ENCODE results near the gene PLN.

Gene PLN

DNA sequence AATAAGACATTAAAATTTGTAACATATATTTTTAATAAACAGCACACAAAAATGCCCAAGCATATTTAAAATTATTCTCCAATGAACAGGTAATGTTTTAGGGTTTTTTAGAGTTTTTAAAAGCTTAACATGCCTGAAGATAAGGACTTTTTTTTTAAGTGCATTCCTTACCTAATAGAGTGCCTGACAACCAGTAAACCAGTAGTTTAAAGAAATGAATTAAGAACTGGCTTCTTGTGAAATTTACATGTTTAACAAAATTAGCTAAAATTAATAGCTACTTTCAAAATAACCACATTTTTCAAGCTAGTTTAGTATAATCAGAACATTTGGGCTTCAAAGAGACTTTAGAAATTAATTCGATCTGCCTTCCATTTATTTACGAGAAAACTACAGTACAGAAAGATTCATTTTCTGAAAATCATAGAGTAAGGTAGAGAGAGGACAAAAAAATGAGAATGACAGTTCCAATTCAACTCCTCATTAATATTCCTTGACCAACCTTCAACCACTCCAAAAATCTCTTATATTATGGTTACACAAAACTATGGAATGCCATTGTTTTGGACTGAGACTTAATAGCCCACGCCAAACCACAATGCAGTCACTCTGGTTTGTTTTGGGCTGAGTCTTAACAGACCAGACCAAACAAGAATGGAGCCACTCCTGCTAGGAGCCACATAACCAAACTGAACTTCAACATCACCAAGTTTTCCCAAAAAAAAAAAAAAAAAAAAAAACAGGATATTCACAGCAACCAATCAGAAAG is 5.7 kb upstream of the PLN start:
- no peak for DNase-seq

DNA sequence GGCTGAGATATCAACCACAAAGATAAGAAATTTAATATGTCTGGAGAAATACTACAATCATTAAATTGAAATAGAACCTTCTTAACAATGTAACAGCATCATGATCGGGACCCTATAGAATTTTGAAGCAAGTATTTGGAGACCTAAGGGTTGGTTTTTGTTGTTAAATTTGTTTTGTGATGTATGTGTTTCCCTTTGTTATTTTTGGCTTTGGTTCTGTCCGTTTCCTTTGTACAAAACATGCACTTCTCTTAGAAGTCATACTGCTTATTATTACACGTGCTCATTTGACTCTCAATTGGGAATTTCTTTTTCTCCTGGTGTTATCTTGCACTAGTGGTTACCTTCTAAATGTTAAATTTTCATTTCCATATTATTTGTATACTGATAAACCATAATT is 4.0 kb upstream of the PLN start:
- no peak for DNase-seq

DNA sequence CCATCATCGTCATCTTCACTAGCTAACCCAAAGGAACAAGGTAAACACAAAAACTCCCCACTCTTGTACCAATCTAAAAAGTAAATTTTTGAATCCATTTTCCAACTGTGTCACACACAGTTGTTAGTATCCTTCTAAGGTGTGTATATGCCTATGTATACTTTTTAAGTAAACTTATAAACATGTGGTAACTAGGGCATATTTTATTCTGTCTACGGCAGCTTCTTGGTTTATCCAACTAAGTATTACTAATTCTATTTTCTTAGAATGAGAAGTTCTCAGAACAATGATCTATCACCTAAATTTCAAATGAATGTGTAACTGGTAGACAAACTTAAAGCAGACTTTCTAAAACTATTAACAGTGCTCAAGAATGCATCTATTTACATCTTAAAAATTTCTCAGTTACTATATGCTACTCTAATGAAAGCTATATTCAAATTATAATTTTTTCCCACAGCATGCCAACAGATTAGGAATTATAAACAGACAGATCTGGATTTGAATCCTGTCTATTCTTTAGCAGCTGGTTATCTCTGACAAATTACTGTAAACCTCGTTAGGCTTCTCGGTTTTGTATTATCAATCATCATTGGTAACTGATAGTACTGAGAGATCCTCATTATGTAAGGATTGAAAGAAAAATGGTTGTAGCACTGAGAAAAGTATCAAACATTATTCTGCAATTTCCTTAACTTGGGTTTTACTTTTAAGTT is 1.8 kb upstream of the PLN start:
- no peak for DNase-seq

DNA sequence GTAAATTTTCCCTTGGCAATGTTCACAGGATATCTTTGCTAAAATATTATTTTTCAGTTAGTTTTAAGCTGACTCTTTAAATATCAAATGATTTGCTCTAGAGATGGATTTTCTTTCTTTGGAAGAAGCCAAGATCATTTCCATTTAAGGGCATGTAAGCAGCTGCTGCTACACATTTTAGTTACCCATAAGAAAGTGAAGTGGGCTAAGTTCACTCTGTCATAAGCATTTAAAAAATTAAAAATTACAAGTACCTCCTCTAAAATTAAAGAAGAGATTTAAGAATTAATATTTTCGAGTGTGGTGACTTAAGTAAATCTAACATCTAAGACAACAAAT is 1.2 kb upstream of the PLN start:
- no peak for DNase-seq

DNA sequence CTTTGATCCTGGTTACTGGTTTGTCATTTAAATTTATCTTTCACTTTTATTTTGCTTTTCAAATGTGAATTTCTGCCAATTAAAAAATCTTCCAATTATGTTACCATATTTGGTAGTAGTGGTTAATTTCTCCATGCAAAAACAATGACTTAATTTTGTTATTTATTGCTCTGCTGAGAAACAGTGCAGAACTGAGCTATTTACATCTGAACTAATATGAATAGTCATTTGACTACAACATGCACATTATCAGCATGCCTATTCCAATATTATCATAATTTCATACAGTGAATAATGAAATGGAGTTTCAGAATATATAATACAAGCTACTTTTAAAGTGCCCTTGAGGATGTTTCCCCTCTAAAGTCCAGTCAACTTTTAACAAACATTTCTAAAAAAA is 517 bp downstream of the PLN start:
- DNase-seq: no peak

DNA sequence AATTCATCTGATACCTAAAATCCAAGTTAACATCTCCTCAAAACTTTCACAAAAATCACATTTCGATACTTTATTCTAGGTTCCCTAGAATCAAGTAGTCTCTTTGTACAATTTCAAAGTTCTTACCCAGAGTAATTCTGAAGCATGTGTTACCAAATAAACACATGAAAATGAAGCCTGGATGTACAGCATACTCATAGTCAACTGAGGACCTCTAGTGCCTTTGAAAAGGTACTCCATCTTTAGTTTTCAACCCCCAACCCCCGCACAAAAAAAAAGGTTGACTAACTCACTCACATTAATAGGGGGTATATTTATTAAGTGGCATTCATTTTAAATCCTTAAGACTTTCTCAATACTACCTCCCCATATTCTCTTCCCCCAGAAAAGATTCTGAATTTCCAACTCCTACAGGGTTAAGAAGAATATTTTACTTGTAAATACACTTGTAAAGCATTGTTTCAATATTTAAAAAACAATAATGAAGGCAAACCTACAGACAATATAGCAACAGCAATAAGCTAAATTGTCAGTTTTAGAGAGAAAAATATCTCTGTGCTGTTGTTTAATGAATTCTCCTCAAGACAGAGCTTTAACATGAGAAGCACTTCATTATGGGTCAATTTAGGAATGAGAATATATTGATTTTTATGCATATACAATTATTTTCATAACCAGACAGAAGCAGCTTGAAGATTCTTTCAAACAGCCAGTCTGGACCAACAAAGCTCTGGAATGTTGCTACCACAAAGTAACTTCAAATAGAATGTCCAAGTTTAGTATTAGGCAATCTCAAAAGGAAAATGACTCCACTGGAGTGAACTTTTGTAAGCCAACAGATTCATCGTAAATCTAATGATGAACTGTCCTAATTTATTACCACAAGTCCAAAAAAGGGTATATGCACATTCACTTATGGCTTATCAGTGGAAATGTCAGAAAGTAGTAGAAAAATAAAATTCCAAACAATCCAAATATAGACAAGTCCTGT is 3.3 kb downstream of the PLN start:
- no peak for DNase-seq

DNA sequence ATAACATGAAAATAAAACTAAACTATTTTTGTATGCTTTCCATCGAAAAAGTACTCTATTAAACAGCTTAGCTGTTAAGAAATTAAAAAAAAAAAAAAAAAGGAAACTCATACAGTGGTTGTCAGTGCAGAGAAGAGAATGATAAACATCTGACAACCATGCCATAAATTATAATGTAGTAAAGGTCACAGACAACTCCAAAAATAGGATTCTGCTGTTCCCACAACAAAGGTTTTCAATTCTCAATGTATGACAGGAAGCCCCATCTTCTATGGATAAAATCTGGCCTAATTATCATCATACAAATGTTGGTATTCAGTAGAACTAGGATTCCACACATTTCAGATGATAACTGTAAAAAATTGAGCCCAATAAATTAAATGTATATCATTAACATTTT is 5.0 kb downstream of the PLN start:
- no peak for DNase-seq

DNA sequence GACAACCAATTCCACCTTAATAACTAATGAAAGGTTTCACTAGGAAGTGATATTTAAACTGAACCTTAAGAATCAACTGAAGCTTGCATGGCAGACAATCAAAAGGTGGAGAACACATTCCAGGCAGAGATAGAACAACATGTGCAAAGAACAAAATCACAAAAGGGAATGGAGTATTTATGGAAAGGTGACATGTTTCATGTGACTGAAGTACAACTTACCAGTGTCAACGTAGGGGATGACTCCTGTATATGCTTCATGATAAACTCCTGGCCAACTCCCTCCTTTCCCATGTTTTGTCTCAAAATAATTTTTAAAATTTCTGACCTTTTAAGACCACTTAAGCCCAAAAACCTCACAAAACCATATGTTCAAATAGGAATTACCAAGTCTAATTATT is 6.6 kb downstream of the PLN start:
- DNase-seq: no peak

DNA sequence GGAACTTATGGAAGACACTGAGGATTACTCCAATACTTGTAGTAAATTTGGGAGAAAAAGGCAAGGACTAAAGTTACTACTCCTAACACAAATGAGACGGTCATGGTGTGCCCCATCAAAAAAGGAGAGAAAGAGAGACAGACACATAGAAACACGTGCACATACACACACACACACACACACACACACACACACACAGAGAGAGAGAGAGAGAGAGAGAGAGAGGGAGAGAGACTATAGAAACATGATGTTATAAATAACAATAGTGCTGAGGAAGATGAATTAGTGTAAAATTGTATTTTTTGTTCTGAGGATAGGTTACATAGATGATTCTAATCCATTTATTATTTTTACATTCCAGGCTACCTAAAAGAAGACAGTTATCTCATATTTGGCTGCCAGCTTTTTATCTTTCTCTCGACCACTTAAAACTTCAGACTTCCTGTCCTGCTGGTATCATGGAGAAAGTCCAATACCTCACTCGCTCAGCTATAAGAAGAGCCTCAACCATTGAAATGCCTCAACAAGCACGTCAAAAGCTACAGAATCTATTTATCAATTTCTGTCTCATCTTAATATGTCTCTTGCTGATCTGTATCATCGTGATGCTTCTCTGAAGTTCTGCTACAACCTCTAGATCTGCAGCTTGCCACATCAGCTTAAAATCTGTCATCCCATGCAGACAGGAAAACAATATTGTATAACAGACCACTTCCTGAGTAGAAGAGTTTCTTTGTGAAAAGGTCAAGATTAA is 10.5 kb downstream of the PLN start:
- DNase-seq: peak; percentile 10

DNA sequence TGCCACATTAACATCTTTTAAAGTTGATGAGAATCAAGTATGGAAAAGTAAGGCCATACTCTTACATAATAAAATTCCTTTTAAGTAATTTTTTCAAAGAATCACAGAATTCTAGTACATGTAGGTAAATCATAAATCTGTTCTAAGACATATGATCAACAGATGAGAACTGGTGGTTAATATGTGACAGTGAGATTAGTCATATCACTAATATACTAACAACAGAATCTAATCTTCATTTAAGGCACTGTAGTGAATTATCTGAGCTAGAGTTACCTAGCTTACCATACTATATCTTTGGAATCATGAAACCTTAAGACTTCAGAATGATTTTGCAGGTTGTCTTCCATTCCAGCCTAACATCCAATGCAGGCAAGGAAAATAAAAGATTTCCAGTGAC is 11.6 kb downstream of the PLN start:
- DNase-seq: no peak

DNA sequence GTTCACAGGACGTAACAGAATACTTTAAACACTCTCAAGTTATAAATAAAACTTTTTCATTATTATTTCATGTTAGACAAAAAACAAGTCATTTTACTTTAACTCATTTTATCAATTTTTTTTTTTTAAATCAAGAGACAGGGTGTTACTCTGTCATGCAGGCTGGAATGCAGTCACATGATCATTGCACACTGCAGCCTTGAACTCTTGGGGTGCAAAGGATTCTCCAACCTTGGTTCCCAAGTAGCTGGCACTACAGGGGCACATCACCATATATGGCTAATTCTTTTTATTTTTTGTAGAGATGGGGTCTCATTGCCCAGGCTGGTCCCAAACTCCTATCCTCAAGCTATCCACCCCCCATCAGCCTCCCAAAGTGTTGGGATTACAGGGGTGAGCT is 14.2 kb downstream of the PLN start:
- DNase-seq: no peak

DNA sequence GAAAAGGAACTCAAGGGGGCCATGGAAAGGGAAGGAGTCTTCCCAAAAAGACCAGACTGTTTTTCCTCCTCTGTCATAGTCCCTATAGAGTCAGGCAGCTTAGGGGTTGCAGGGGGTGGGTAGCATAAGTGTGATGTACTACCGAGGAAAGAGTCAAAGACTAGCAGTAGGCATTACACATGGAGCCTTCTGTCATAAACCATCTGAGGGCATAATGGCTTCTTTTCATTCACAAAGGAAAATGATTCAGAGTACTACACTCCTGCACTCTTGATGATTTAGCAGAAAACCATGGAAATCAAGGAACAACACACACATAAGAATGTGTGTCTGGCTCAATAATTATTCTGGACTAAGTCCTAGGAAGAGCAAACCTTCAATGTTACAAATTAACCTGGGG is 14.9 kb downstream of the PLN start:
- DNase-seq: no peak

DNA sequence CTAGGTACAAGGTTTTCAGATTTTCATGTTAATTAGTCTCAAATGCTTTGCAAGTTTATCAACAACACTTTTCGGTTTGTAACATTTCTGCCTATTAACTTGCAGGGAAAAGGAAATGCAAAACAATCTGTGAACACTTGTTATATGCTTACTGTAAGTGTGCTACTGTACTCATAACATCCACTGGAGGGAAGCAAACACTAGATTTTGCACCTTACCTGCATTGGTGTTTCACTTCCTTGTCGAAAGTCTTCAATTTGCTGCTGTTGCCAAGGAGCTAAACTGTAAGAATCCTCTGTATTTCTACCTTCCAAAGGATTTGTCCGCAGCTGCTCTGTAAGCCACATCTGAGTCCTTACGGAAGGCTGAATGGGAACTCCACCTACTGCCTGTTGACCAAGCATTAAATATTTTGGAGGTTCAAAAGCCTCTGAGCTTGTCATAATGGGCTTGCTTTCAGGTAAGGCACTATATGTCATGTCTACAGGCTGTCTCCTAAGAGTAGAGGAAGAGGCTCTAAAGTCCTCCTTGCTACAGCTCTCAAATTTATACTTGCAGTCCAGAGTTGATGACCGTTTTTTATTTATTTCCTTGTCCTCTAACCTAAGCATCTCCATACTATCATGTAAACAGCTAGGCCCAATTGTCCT is 17.3 kb downstream of the PLN start:
- DNase-seq: no peak

DNA sequence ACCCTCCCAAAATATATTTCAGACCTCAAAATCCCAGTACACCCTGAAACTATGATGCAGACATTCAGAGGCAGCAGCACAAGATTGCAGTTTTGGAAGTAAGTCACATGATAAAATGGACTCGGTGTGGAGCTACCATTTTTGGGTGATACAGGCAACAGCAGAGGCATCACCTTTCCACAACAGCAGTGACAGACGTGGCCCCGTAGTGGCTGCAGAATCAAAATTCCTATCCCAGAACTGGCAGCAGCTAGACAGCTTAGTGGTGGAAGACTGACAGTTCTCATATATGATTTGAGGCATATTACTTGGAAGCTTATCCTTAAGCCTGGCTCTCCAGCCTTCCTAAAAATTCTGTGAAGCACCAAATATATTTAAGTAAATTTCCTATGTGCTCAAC is 19.9 kb downstream of the PLN start:
- DNase-seq: no peak

DNA sequence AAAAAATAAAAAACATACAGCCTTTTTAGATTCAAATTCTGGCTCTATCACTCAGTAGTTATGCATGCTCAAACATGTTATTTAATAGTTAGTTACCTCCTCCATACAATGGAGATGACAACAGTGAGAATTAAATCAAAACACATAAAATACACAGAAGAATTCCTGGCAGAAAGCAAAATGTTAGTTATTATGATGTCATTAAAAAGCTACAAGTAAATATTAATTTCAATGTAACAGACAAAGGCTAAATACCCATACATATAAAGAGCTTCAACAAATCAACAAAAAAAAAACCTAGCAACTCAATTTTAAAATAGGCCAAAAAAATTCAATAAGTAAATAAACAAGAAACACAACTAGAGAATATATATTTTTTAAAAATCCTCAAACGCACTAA is 21.4 kb downstream of the PLN start:
- no peak for DNase-seq

DNA sequence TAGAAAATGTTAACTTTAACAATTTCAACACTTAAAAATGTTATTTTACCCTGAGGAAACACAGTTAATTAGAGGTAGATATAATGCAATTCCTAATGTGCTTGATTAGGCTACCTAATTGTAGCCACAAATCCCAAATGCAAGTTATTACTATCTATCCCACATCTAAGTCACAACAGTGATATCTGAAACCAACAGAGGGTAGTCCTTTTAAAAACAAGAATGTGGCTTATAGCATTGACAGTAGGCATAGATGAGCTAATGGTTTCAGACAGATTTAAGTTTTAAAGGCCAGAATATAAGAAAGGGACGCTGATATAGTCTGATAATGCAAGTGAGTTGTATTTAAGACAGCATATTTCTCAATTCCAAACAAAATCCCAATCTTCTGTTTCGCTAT is 23.0 kb downstream of the PLN start:
- no peak for DNase-seq

DNA sequence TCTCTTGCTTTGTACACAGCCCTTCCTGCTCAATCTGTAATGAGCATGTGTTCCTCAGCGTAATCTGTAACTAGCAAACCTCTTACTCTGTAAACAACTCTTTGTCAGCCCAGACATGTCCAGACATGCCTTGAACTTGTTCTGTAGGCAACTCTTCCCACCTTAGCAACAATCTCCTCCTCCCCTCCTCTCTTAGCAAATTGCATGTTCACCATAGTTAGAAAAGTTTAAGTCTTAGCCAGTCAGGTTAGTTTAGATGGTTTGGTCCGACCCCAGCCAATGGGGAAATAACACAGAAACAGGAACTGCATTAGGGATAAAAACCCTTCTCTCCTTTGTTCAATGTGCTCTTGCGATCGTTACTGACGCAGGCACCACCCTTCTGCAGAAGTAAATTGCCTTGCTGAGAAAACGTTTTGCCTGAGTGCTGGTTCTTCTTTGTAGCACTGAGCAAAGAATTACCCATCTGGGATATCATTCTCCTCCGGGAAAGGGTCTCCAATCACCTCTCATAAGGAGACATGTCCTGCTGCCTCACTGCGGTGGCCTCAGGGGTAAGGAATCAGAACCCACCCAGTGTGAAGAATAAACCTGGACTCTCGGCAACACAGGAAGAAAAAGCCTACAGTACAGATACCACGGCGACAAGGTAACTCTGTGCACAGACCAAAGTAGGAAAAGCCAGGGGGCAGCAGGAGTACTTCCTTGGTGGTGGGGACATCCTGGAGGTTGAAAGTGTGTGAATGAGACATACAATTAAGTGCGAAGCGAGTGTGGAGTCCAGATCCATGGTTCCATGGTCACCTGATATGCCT is 26.2 kb downstream of the PLN start:
- no peak for DNase-seq

DNA sequence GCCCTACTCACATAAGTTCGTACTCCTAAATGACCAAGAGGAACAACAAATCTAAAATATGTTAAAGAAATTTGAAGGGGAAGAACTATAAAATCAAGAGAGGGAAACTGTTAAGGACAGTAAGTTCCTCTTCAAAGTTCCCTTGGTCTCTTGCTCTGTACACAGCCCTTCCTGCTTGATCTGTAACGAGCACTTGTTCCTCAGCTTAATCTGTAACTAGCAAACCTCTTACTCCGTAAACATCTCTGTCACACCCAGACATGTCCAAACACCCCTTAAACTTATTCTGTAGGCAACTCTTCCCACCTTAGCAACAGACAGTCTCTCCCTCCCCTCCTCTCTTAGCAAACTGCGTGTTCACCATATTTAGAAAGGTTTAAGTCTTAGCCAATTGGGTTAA is 29.9 kb downstream of the PLN start:
- no peak for DNase-seq

DNA sequence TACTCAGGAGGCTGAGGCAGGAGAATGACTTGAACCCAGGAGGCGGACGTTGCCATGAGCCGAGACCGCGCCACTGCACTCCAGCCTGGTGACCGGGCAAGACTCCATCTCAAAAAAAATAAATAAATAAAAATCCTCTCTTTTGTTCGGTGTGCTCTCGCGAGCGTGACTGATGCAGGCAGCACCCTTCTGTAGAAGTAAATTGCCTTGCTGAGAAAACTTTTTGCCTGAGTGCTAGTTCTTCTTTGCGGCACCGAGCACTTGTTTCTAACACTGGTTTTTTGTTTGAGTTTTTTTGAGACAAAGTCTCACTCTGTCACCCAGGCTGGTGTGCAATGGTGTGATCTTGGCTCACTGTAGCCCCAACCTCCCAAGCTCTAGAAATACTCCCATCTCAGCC is 30.5 kb downstream of the PLN start:
- DNase-seq: no peak

DNA sequence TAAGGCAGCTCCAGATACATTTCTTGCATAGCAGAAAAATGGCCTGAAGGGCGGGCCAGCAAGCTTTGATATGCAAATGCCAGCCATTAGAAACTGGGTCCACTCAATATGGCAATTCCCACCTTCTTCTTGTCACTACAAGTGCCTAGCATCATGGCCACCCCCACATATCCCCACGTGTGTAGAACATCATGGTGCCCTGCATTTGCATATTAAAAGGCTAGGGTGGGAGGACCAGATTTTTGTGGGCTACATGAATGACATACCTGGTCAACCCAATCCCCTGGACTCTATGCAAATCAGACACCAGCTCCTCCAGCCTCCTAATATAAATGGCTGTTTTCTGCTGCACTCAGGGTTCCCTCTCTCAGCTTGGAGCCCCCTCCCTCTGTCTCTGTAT is 31.7 kb downstream of the PLN start:
- DNase-seq: no peak

DNA sequence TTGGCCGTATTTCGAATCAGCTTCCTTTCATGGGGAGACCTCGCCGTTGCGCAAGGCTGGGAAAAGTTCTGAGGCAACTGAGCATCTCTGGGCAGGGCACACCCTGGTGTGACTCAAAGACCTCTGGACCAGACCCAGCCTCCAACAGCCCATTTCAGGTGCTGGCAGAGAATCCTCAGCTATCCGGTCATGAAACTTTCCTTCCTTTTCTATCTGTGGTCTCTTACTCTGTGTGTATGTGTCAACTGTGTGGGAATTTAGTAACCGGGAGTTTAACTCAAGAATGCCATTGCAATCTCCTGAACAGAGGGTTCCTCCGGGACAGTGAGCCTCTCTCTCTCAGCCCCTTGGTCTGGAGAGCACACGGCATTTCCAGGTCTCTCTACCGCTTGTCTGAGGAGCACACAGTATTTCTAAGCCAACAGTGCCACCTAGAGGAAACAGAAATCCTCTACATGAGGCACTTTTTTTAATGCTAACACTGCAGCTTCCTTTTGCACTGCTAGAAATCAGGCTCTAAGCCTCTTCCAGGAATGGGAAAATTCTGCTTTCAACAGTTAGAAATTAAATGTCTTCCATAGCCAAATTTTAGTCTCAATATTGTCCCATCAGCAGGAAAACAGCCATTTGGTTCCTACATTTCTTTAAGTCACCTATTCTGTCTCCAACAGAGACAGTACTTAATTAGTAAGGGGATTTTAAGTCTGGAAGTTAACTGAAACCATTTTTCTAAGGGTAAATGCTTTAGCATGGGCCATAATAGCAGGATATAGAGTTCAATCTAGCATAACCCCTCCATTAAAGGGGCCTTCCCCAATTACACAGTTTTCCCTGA is 32.7 kb downstream of the PLN start:
- no peak for DNase-seq

All from GF-D8 (cell line).